Ovary (tissue), 9 donors: ENCODE results near the gene CCDC137. TPM values are rescaled to one million over a fixed set of nuclear protein-coding genes. Genes with fewer than 3 reads are reported as not detected.
A peak's percentile ranks its signal among the peaks of the same experiment; 100 is the strongest.

Experiments
- DNase-seq, 5 donors: peaks; one replicate each; pipeline ENCODE4 v3.0.0-alpha.2; 2019 to 2020
- H3K27ac ChIP-seq, 2 donors: fragments of 200-600 bp; one replicate each; pipeline versions ENCODE4 v1.5.1 to v1.8.0; 2019 to 2022
- H3K27me3 ChIP-seq: fragments of 200-600 bp; one replicate; pipeline ENCODE4 v1.8.0; 2022
- H3K36me3 ChIP-seq: fragments of 200-600 bp; sonication (generic); one replicate; pipeline ENCODE4 v1.5.1; 2019
- H3K4me1 ChIP-seq: one replicate; pipeline ENCODE4 v1.8.1; 2013; ENCODE audit warnings: mild to moderate bottlenecking, moderate library complexity; ENCODE audit not compliant: insufficient read depth
- H3K4me3 ChIP-seq: fragments of 200-600 bp; sonication (generic); one replicate; pipeline ENCODE4 v1.5.1; 2017
- H3K9me3 ChIP-seq, 2 donors: fragments of 200-600 bp in 1 of 2; sonication (generic) in 1 of 2; one replicate each; pipeline versions ENCODE4 v1.5.1 to v1.8.1; 2013 to 2019; ENCODE audit warnings: mild to moderate bottlenecking in 1 of 2, moderate library complexity in 1 of 2
- CTCF ChIP-seq, 3 donors: fragments of 450-650 bp in 2 of 3; fragments of 200-600 bp in 1 of 3; IDR thresholded peaks; one replicate each; pipeline versions ENCODE4 v1.5.1 to v1.8.0; 2016 to 2022; ENCODE audit warnings: antibody characterized with exemption in 3 of 3, mild to moderate bottlenecking in 1 of 3
- EP300 ChIP-seq: sonication (generic); formaldehyde crosslinking; IDR thresholded peaks from one replicate; pipeline ENCODE4 v1.6.1; 2017; ENCODE audit warnings: antibody characterized with exemption
- POLR2A ChIP-seq: fragments of 450-650 bp; IDR thresholded peaks from one replicate; pipeline ENCODE4 v1.6.1; 2017; ENCODE audit warnings: antibody characterized with exemption, mild to moderate bottlenecking, moderate library complexity
- WGBS, 3 donors: extraction: QIAGEN DNeasy Blood & Tissue Kit in 1 of 3; methylation state at CpG; one replicate each; pipeline versions ENCODE4 v1.1.5 to v1.1.7; 2013 to 2017; 5-methylcytosine and 5-hydroxymethylcytosine counted together
- intact Hi-C, 4 donors: fragments of 100-400 bp; cut with DNase I; formaldehyde crosslinking; loops; one replicate each; pipeline versions ENCODE4 v1.11.0 to v1.15.1; 2022 to 2023
- polyA plus RNA-seq, 2 donors: library from polyadenylated mRNA; stranded (reverse); fragments of 200-250 nt in 1 of 2; fragments of 350-450 nt in 1 of 2; fragmentation: Illumina TruSeq in 1 of 2; extraction: RNeasy Lipid Tissue Mini Kit (QIAGEN cat#74804) in 1 of 2; gene quantifications; one replicate each; pipeline ENCODE4 v1.2.3, GENCODE V29; 2013 to 2014
- total RNA-seq, 7 donors: library from RNA; depleted of rRNA in 2 of 7; stranded (reverse); fragments of >200 nt in 2 of 7; fragmentation: NEBNext Ultra II Directional in 3 of 7; extraction: Animal tissue kit (Norgen Biotek cat#: 25700) in 3 of 7; gene quantifications; one replicate each; pipeline versions ENCODE4 v1.1.0 to v1.2.4, GENCODE V29; 2016 to 2023
- donor health status: DM: no; HTN: no; CAD: no; lungs with moderate emphysema.
- donor health status: DM: no; HTN: no; CAD: no.
- donor health status: Bipolar disorder and iron deficiency.
- donor health status: DM: yes; HTN: yes; CAD: no.
- donor health status: DM: no; HTN: no; CAD: no.
- donor health status: DM: yes; HTN: yes; CAD: no.

Gene CCDC137
- total and polyA plus RNA-seq, 9 donors: 5.1 to 17.8 (median 9.4) TPM

- WGBS, 3 donors: 92 to 95% (median 95%) methylated on average over 20 to 25 of the region's 25 CpGs
- intact Hi-C loops: no loop called here
- Histone ChIP-seq H3K4me1 (peaks cover 12% of the 10 kb centered on the region), H3K27ac (no peak overlapping the region), H3K27me3 (no peaks in the 10 kb centered on the region), H3K36me3 (no peaks in the 10 kb centered on the region), H3K4me3 (no peak overlapping the region), H3K9me3 (no peaks in the 10 kb centered on the region)
- DNase-seq: peak in 2 of 5 donors; percentile 18 to 34
- TF ChIP-seq EP300 (no peak), CTCF (IDR thresholded peaks at IDR 0.05) (no peak), POLR2A (no peak)
Observed at GRCh38 chr17:81717049-81717765, 50.7 kb downstream of the CCDC137 start.

- intact Hi-C loops: no loop called here
- TF ChIP-seq POLR2A (no peak), EP300 (no peak), CTCF (IDR thresholded peaks at IDR 0.05) (no peak)
- DNase-seq: no peak
- no peak overlapping the region for H3K4me3 ChIP-seq
- no peak overlapping the region for H3K27ac ChIP-seq
- peaks cover 11% of the 10 kb centered on the region for H3K4me1 ChIP-seq
- no peaks in the 10 kb centered on the region for H3K9me3 ChIP-seq
- WGBS, 3 donors: 88 to 93% (median 92%) methylated on average over 9 of the region's 9 CpGs
- no peaks in the 10 kb centered on the region for H3K36me3 ChIP-seq
- no peaks in the 10 kb centered on the region for H3K27me3 ChIP-seq
Observed at GRCh38 chr17:81717766-81718089, 51.2 kb downstream of the CCDC137 start.

GRCh38 chr17:81719410-81720266 is 53.1 kb downstream of the CCDC137 start:
- intact Hi-C loops: no loop called here
- WGBS, 3 donors: 79 to 89% (median 86%) methylated on average over 32 to 33 of the region's 33 CpGs

More at GRCh38 chr17:81719410-81720266, 53.1 kb downstream of the CCDC137 start:
- Histone ChIP-seq H3K27me3 (no peaks in the 10 kb centered on the region), H3K36me3 (no peaks in the 10 kb centered on the region), H3K9me3 (no peaks in the 10 kb centered on the region), H3K4me1 (peaks cover 4% of the 10 kb centered on the region), H3K4me3 (no peak overlapping the region), H3K27ac (no peak overlapping the region)
- DNase-seq: peak in 1 of 5 donors; percentile 28
- TF ChIP-seq CTCF (IDR thresholded peaks at IDR 0.05) (no peak), POLR2A (no peak), EP300 (no peak)
